ENCODE data around the gene TSPAN18. TPM values are rescaled to one million over a fixed set of nuclear protein-coding genes. Genes with fewer than 3 reads are reported as not detected.

Gene TSPAN18
- total RNA-seq, 2 donors from 2014 or later = 41.4 to 65.8 TPM

DNA sequence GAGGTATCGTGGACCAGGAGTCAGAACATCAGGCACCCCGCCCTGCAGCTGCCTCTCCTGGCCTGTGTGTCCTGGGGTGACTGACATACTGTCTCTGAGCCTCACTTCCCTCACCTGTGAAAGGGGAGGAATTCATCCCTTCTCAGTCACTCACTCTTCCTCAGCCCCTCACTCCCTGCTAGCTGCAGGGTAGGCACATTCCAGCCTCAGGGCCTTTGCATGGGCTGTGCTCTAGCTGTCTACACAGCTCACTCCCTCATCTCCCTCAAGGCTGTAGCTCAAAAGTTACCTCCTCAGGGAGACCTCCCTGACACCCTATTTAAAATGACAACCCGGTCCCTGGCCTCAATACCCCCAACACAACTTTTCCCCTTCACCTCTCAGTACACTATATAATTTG, 221.4 kb downstream of the TSPAN18 start:
- DNase-seq (ENCODE audit: low spot score) = no peak
- intact Hi-C loops (cut with DNase I) = no loop called here

- DNase-seq (ENCODE audit: low spot score) = no peak
- intact Hi-C loops (cut with DNase I) = no loop called here
Measured at GRCh38 chr11:44949160-44950030, 222.6 kb downstream of the TSPAN18 start.

GRCh38 chr11:44950031-44950624, 223.4 kb downstream of the TSPAN18 start:
- intact Hi-C loops (cut with DNase I) = no loop called here
- peak; percentile 85 for DNase-seq (ENCODE audit: low spot score)

GRCh38 chr11:44950625-44951476, 224.1 kb downstream of the TSPAN18 start, which contains the start of gene TP53I11:
Gene TP53I11 (minus strand): TSS chr11:44950883. CDS start chr11:44938335, 12,548 bp downstream.
- intact Hi-C loops (cut with DNase I) = no loop called here
- peak; percentile 95 for DNase-seq (ENCODE audit: low spot score)

DNA sequence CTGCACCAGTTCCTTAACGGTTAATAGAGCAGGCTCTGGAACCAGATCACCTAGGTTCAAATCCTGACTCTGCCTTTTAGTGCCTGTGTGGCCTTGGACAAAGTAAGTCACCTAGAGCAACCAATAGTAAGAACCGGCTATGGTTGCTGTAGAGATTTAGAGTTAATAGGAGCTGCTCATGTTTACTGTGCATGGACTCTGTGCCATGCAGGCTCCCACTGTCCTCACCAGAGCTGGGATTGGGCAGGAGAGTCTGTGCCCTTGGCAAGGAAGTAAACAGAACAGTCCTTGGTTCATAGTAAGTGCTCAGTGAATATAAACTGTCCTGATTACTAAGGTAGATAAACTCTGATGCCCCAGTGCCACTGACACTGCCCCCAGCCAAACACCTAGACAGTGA, 225.3 kb downstream of the TSPAN18 start:
- no peak for DNase-seq (ENCODE audit: low spot score)
- intact Hi-C loops (cut with DNase I) = no loop called here

DNA sequence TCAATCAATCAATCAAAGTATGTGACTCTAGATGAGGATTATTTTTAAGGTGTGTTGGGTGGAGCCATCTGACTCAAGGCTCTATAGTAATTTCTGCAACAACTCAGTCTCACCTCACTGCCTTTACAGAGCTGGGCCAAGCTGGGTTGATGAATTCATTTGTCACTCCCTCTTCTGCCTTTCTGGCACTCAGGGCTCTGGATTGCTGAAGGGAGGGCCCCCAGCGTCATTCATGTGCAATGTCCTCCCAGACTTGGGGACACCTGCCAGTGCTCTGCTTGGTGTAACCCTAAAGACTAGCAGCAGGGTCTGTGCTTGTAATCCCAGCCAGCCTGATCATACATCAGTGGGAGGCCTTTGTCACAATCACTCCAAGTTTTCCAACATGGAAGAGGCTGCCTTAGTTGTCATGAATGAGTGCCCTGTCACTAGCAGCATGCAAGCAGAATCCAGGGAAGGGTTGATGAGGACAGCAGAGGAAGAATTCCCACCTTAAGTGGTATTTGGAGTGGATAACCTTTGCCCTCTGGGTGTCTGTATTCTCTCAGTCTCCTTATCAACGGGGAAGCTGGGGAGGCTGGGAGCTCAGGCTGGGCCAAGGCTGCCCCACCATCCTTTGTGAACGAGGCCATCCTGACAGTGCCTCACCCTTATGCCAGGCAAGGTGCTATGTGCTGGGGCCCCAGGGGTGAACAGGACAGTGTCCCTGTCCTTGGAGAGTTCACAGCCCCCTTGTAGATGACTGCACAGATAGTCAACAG, 225.9 kb downstream of the TSPAN18 start:
- DNase-seq (ENCODE audit: low spot score) = no peak
- intact Hi-C loops (cut with DNase I) = no loop called here

GRCh38 chr11:44954051-44954906, 227.5 kb downstream of the TSPAN18 start:
- intact Hi-C loops (cut with DNase I) = no loop called here
- DNase-seq (ENCODE audit: low spot score) = no peak

GRCh38 chr11:44955015-44955738, 228.4 kb downstream of the TSPAN18 start:
- intact Hi-C loops (cut with DNase I) = no loop called here
- peak; percentile 90 for DNase-seq (ENCODE audit: low spot score)

DNA sequence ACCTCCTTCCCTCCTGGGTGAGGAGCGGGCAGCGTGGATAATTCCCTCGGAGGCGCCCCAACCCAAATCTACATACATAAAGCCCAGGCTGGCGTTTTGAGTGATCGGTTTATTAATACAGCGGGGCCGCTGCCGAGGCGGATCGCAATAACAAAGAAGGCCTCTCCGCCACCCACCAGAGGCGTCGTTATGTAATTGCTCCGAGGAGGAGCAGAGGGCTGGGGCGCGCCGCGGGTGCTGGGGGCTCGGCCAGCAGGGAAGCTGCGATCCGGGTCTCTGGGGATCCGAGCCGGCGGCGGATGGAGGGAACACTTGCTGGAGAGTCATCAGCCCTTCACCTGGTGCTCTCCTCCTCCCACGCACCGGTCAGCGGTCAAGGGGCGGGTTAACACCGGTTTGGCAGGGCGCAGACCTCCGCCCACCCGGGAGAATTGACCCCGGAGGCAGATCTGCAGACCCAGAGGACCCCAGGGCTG, 230.3 kb downstream of the TSPAN18 start:
- DNase-seq (ENCODE audit: low spot score) = no peak
- intact Hi-C loops (cut with DNase I) = no loop called here

DNA sequence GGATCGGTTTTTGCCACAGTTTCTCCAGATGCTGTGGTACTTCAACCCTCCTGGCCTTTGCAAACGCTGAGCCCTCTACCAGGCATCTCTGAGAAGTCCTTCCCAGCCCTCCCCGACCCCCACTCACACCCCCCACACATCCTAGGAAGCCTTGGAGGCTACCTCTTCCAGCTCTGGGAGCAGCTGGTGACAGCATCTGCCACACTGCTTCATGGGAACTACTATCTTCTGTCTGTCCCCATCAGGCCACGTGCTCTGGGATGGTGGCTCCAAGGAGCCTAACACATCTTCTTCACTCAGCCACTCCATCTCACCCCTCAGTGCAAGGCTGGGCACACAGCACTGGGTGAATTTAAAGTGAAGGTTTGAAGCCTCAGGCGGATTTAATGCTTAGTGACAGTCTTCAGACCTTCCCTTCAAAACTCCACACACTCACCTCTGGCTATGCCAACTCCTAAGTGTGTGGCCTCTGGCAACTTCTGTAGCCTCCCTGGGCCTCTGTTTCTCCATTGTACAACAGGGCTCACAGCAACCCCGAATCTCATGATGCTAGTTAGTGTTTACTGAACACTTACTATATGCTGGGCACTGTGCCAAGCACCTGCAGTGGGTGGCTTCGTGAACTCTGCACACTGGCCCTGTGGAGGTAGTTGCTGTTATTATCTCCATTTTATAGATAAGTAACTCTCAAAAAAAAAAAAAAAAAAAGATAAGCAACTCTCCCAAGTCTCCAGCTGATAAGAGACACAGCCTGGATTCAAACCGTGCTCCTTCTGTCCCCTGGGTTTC, 231.2 kb downstream of the TSPAN18 start:
- intact Hi-C loops (cut with DNase I) = no loop called here
- DNase-seq (ENCODE audit: low spot score) = no peak

DNA sequence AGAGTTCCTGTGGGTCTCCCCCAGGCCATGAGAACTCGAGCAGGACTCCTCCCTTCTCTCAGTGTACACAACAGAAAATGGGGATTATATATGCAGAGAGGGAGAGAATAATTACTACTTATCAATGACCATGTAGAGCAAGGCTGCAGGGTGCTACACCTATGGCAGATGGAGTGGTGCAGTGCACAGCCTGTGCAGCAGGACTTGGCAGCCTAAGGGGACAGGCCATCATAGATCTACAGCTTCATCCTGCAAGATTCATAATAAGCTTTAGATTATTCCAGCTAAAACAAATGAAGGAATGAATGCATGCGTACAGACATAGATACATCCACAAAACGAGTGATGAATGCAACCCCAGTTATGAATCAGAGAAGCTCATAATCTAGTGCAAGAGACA, 232.3 kb downstream of the TSPAN18 start:
- intact Hi-C loops (cut with DNase I) = no loop called here
- DNase-seq (ENCODE audit: low spot score) = no peak

DNA sequence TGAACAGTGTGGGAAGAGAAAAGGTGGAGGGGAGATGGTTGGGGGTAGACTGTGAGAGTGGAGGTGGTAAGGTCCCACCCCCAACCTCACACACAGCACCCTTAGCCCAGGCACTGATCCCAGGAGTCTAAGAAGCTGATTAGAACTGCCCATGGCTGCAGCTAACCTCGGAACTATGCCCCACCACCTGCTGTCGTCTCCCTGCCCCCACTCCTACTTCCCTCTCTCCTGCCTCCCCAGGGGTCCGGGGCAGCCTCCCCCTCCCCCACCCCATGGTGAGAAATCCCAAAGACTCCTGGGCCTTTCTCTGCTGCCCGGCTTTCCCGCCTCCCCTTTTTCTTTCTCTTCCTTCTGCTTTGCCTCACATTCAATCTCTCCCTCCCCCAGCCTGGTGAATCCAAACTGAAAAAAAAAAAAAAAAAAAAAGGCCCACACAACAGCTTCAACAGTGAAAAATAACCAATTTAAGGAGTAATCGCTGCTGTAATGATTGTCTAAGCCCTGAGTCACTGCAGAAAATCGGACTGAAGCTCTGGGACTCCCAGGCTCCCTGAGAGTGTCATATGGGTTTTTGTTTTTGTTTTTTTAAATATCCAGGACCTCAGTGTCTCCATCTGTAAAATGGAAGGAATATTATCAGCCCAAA, 233.6 kb downstream of the TSPAN18 start:
- intact Hi-C loops (cut with DNase I) = no loop called here
- DNase-seq (ENCODE audit: low spot score) = no peak

DNA sequence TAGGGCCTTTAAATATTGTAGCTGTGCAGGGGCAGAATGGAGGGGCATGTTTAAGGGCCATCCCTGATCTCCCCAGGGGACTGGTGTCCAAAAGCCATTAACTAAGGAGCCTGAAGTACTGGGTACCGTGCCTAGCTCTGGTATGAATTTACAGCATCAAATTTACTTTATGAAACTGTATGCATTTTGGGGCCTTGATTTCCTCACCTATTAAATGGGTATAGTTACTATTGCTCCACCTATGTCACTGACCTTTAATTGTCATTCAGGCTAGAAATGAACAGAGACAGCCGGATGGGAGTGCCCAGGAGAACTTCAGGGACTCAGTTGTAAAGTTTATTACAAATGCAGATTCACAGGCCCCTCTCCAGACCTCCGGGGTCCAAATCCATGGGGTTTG, 235.7 kb downstream of the TSPAN18 start:
- no peak for DNase-seq (ENCODE audit: low spot score)
- intact Hi-C loops (cut with DNase I) = no loop called here

- DNase-seq (ENCODE audit: low spot score) = no peak
- intact Hi-C loops (cut with DNase I) = no loop called here
Measured at GRCh38 chr11:44963136-44963535, 236.4 kb downstream of the TSPAN18 start.

DNA sequence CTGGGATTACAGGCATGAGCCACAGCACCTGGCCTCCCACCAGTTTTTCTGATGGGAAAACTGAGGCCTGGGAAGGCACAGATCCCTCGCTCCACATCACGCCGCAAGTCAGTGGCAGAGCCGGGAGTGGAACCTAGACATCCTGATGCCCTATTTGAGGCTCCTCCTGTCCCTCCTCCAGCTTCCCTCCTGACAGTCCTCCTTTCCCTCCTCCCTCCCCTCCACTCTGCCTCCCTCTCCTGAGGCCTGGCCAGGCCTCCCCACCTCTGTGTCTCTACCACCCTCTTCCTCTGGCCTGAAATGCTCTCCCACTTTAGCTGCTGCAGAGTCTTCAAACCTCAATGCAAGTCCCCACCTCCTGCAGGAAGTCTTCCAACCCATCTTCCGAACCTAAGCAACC, 237.2 kb downstream of the TSPAN18 start:
- intact Hi-C loops (cut with DNase I) = no loop called here
- DNase-seq (ENCODE audit: low spot score) = no peak

DNA sequence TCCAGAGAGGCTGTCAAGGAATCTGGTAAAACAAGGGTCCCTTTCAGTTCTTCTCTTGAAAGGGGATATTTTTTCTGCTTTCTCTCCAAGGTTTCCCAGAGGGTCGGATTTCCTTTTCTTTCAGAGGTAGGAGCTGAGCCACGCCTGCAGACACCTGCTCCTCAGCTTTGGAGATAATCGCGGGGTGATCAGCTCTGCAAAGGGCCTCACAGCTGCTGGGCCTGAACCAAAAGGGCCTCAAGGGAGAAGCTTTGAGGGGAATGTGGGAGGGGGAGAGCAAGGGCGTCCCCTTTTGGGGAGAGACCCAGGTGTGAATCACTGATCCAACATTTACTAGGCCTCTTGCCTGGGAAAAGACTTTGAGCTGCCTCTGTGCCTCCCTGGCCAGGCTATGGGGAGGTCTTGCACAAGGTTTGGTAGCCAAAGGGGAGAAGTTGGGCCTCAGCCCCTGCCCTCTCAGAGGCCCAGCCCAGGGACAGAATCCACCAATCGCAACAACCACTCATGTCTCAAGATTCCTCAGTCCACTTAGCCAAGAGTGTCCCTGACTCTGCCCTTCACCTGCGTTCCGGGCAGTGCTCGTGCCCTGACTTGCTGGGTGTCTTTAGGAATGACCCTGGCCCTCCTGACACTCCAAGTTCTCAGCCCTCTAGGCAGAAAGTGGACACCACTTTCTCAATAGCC, 237.9 kb downstream of the TSPAN18 start:
- no peak for DNase-seq (ENCODE audit: low spot score)
- intact Hi-C loops (cut with DNase I) = no loop called here
